MM.1S (cell line): ENCODE measurements around the gene ADARB2.

ENCODE experiments used
- CTCF ChIP-seq: fragments of 300-600 bp; sonication (generic); IDR thresholded peaks from 2 replicates; pipeline ENCODE4 v1.5.1; 2016; ENCODE audit warnings: antibody characterized with exemption, low read length, mixed read lengths
- EZH2 ChIP-seq: fragments of 300-600 bp; sonication (generic); optimal IDR thresholded peaks from 2 replicates; pipeline ENCODE3; 2017; ENCODE audit warnings: low read depth, mild to moderate bottlenecking, antibody characterized with exemption, low read length, mixed read lengths

GRCh38 chr10:1663226-1663625 lies 74.1 kb downstream of the ADARB2 start:
- TF ChIP-seq CTCF (no peak), EZH2 (no peak)
